Measurements from ENCODE around the gene CCDC91.
"Not testable (repeated sequence)": the region's sequence is repeated elsewhere in the genome, so short reads cannot be mapped to it uniquely, and the experiment has no call there.

Gene CCDC91

GRCh38 chr12:28186500-28186899 lies 3.8 kb upstream of the CCDC91 start:
- DNase-seq: no peak

- no peak for DNase-seq
Observed at GRCh38 chr12:28189784-28190320, 404 bp upstream of the CCDC91 start.

- peak; percentile 76 for DNase-seq
Observed at GRCh38 chr12:28191051-28192048, 1.1 kb downstream of the CCDC91 start.

DNA sequence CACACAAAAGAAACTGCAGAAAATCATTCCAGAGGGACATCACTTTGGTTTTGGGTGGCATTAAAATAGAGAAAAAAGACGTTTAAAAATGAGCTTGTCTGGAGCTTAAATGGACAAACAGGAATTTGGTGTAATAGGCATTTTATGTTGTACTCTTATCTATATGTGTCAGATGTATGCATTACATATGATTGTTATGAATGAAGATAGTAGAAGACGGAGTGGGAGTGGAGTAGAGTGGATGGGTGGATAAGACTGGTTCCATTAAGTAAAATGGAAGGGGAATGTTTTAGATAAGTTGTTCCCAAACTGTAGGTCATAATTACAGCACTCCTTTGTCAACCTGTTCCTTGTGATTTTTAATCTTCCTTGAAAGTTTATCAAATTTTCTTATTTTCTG lies 1.9 kb downstream of the CCDC91 start:
- no peak for DNase-seq

DNA sequence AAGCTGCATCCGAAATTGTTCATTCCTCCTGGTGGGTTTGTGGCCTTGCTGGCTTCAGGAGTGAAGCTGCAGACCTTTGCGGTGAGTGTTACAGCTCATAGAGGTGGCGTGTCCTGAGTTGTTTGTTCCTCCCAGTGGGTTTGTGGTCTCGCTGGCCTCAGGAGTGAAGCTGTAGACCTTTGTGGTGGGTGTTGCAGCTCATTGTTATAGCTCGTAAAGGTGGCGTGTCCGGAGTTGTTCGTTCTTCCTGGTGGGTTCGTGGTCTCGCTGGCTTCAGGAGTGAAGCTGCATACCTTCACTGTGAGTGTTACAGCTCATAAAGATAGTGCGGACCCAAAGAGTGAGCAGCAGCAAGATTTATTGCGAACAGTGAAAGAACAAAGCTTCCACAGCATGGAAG lies 4.4 kb downstream of the CCDC91 start:
- DNase-seq: not testable (repeated sequence)

DNA sequence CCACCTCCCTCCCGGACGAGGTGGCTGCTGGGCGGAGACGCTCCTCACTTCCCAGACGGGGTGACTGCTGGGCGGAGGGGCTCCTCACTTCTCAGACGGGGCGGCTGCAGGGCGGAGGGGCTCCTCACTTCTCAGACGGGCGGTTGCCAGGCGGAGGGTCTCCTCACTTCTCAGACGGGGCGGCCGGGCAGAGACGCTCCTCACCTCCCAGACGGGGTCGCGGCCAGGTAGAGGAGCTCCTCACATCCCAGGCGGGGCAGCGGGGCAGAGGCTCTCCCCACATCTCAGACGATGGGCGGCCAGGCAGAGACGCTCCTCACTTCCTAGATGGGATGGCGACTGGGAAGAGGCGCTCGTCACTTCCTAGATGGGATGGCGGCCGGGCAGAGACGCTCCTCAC lies 10.9 kb downstream of the CCDC91 start:
- DNase-seq: not testable (repeated sequence)

DNA sequence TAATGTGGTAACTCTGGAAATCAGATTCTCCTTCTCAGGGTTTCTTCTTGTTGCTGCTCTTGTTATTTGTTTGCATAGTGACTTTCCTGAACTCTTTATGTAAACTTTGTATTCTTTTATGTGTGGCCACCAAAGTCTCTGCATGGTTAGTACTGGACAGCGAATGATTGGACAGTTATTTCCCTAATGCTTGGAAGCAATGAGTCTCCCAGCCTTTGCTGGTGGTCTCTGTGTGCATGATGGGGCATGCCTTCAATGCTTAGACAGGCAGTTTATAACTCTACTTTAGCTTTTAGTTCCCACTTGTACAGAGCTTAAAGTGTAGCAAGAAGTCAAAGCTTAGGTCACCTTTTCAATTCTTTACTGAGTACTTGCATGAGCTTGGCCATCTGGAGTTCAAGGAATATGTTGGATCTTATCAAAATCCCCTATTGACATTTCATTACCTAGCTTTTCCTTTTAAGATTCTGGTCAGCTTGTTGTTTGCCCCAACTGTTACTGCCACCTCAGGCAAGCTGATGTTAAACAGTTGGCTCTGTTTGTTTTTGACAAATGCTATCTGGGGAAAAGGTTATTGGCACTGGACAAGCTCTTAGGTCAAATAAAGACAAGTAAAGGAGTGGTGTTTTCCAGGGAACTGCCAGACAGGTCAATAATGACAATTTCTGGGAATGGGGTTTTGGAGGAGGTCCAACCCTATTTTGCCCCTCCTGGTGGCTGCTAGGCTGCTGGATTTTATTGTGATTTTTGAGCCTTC lies 12.3 kb downstream of the CCDC91 start:
- no peak for DNase-seq

- no peak for DNase-seq
Observed at GRCh38 chr12:28209782-28210181, 19.5 kb downstream of the CCDC91 start.

GRCh38 chr12:28212182-28212581 lies 21.9 kb downstream of the CCDC91 start:
- DNase-seq: no peak

DNA sequence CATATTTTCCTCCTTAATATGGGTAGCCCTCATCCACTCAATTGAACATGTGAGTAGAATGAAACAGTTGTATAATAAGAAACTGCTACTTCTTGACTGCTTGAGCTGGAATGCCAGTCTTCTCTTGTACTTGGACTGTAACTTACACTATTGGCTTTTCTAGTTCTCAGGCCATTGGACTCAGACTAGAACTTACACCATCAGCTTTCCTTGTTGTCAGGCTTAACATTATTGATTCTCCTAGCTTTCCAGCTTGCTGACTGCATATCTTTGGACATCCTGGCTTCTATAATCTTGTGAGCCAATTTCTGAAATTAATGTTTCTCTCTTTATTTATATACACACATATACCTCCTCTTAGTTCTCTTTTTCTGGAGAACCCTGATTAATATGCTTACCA lies 24.8 kb downstream of the CCDC91 start:
- DNase-seq: no peak

DNA sequence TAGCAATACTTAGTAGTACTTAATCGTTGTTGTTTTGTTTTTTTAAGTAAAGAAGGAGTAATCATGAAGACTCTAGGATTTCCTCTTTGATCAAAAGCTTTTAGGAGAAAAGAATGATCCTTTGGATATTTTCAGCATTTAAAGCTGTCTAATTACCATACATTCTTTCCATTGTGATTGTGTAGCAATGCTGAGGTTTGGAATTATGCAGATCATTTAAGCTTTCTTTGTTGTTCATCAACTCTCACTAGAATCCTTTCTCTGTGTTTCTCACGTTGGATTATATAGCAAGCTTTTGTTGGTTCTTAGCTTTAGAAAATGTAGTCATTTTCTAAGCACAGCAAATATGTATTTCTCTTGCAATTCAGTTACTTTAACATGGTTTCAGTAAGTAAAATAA lies 25.8 kb downstream of the CCDC91 start:
- DNase-seq: no peak

- DNase-seq: no peak
Observed at GRCh38 chr12:28217805-28218204, 27.5 kb downstream of the CCDC91 start.

GRCh38 chr12:28218875-28219274 lies 28.6 kb downstream of the CCDC91 start:
- no peak for DNase-seq

DNA sequence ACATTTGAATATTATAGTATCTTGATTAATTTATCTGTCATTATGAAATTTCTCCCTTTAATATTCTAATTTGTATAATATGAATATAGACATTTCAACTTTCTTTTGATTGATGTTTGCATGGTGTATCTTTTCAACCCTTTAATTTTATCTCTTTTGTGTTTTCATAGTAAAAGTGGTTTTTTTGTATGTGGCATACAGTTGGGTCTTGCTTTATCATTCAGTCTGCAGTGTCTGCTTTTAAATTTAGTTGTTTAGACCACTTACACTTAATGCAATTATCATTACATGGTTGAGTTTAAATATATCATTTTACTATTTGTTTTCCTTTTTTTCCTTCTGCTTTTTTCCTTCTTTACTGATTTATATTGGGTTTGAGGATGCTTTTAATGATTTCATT lies 29.6 kb downstream of the CCDC91 start:
- no peak for DNase-seq

DNA sequence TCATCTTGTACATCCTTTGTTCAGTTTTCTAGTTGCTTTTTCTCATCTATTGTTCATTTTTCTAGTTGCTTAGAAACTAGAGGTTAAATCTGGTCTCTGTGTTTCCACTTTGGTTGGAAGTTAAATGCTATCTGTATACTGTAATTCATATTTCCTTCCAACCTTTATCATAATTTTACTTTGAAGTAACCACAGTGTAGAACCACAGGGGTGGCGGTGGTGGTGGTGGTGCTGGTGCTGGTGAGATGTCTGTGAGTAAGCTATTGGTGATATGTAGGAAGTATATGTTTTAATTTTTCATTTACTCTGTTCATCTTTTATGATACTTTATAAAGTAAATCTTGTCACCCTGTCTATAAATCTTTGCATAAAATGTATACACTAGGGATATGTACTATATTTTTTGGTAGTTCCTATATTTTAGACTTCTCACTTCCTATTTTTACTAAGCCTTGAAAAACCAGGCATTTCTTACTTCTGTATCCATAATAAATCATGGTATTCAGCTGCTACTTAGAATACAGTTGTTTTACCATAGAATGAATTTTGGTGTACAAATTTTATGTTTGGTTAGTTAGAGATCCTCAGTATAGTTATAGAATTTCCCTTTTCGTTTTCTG lies 31.9 kb downstream of the CCDC91 start:
- peak; percentile 86 for DNase-seq

DNA sequence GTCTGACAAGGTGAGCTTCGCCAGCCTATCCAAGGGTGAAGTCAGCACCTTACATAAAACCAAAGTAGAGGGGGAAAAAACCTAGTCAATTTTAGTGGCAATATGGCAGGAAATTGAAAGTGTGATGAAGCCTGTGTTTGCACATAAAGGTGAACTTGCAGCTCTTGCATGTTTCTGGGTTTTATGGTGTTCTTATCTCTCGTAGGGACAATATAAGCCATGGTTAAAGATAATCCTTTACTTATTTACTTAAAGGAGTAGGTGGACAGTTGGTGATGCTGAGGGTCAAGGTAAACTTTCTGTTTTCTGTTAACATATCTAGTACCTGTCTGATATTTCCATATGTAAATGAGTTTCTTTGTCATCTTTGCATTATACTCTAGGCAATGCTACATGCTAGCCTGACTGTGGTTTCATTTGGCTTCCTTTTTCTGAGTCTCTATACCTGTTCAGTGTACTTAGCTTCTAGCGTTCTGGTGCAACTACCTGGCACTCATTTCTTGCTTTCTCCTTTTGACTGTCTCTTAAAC lies 32.8 kb downstream of the CCDC91 start:
- no peak for DNase-seq

DNA sequence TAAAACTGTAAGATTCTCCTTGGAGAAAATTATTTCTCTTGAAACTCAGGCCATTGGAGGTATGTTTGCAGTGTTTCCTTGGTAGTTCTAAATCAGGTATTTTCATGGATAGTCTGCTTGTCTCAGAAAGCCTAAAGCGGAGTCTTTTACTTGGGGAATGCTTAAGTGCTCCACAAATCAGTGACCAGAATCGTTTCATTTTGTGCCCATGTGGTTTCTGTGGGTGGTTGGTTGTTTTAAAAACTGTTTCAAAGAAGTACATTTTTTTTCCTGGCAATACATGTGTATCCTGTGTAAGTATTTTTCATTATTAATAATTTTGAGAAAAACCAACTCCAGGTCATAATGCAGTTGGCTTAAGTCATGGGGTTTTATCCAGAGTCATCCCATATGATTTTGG lies 33.6 kb downstream of the CCDC91 start:
- DNase-seq: no peak

GRCh38 chr12:28226705-28227104 lies 36.4 kb downstream of the CCDC91 start:
- no peak for DNase-seq

DNA sequence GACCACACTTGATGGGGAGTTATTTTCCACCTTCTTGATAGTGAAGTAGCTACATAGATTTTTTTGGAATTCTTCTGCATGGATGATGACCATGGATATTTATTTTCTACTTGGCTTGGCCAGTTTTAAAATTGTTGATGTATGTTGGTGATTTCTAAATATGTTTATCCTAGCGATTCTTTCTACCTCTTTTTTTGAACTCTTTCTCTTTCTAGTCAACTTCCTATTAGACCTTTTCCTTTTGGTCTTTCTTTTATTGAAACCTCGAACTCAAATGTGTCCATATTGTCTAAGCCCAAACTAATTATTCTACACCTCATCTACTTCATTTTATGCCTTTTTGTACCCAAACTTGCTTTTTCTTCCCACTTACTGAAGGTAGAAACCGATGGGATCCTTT lies 37.0 kb downstream of the CCDC91 start:
- DNase-seq: no peak

DNA sequence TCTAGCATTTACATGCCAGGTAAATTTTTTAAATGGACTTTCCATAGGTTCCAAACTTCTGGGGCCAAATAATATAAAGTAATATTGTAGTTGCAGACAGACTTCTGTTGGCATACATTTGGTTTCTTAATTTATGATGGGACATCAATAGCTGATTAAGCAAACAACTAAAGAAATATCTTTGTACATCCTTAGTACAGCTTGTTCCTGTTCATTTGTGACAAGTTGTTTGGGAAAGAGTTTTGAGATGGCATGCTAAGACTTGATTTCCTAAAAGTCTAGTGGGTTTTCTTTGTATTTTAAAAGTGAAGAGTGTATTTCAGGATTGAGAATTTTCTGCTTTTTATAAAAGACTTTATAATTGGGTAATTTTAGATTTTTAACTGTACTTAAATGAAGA lies 41.0 kb downstream of the CCDC91 start:
- no peak for DNase-seq

DNA sequence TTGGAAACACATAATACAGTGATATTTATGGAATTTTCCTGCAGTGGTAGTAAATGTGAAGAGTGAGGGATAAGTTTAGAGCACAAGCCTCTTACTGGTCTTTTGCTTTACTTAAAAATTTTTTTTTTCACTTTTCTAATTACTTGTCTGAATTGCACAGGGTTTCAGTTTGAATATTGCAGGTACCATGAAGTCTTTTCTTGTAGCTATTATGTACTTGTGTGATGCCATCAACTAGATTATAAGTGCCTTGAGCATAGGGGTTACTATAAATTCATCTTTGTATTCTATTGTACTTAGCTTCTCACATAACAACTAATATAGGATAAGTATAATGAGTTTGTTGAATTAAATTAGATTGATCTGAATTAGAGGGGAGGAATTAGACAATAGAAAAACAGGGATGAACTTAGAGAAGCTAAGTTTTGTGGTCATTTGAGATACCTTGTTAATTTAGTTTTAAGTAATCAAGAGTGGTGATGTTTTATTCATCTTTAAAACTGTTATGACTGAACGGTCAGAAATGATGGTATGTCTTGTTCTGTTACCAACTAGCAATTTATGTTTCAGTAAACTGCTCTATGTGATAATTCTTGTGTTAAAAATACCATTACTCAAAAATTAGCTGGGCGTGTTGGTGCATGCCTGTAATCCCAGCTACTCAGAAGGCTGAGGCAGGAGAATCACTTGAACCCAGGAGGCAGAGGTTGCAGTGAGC lies 42.1 kb downstream of the CCDC91 start:
- no peak for DNase-seq

DNA sequence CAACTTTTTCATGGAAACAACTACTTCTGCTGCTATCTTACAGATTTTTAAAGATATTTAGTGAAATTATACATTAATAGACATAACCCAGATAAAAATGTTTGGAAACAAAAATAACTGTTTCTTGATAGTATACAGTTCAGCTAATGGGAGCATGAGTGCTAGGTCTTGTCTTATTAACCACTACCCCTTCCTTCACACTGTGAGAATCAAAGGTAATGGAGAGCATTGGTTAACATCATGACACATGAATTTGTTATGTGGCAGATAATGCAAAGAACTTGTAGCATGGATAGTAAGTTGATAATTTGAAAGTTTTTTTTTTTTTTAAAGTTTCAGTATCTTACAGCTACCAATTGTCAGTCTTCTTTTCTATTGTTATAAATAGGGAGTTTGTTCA lies 44.2 kb downstream of the CCDC91 start:
- DNase-seq: no peak
